HUES64 (cell line): ENCODE results near the gene EPS8L3.

Source experiments
- H3K27ac ChIP-seq: 2 replicates; pipeline ENCODE4 v1.7.0; 2013; ENCODE audit warnings: low read depth, low read length, inconsistent platforms
- H3K27me3 ChIP-seq: 2 replicates; pipeline ENCODE4 v1.6.1; 2013; ENCODE audit warnings: mild to moderate bottlenecking, low read length; ENCODE audit not compliant: insufficient read depth
- H3K36me3 ChIP-seq: 2 replicates; pipeline ENCODE4 v1.6.1; 2013; ENCODE audit warnings: mild to moderate bottlenecking, low read length; ENCODE audit not compliant: insufficient read depth
- H3K4me1 ChIP-seq: 2 replicates; pipeline ENCODE4 v1.6.1; 2013; ENCODE audit warnings: mild to moderate bottlenecking, low read length, moderate library complexity; ENCODE audit not compliant: insufficient read depth
- H3K4me3 ChIP-seq: 2 replicates; pipeline ENCODE4 v1.5.1; 2013; ENCODE audit warnings: mild to moderate bottlenecking, low read length, moderate library complexity
- H3K9ac ChIP-seq: 2 replicates; pipeline ENCODE4 v1.6.1; 2013; ENCODE audit warnings: mild to moderate bottlenecking, low read depth, low read length
- H3K9me3 ChIP-seq: 2 replicates; pipeline ENCODE4 v1.6.1; 2013; ENCODE audit warnings: low read depth, low read length; ENCODE audit not compliant: insufficient read depth
- WGBS: fragments of 150-250, 120-280 bp; methylation state at CpG from one replicate; pipeline ENCODE4 v1.1.7; 2013; ENCODE audit warnings: missing lambda C conversion rate; 5-methylcytosine and 5-hydroxymethylcytosine counted together

Gene EPS8L3

GRCh38 chr1:109773900-109774485 lies 10.3 kb upstream of the EPS8L3 start:
- Histone ChIP-seq H3K9ac (no peak overlapping the region), H3K4me1 (no peaks in the 10 kb centered on the region), H3K9me3 (no peaks in the 10 kb centered on the region), H3K4me3 (no peak overlapping the region), H3K27me3 (no peaks in the 10 kb centered on the region), H3K36me3 (no peaks in the 10 kb centered on the region), H3K27ac (no peak overlapping the region)
- 67% methylated on average over 6 of the region's 6 CpGs for WGBS

GRCh38 chr1:109773203-109773899 lies 9.6 kb upstream of the EPS8L3 start:
- Histone ChIP-seq H3K36me3 (no peaks in the 10 kb centered on the region), H3K4me1 (no peaks in the 10 kb centered on the region), H3K27ac (no peak overlapping the region), H3K27me3 (no peaks in the 10 kb centered on the region), H3K4me3 (no peak overlapping the region), H3K9me3 (no peaks in the 10 kb centered on the region), H3K9ac (no peak overlapping the region)
- WGBS = 55% methylated on average over 17 of the region's 17 CpGs

GRCh38 chr1:109772658-109773202 lies 9.0 kb upstream of the EPS8L3 start:
- Histone ChIP-seq H3K4me1 (no peaks in the 10 kb centered on the region), H3K27ac (no peak overlapping the region), H3K9ac (no peak overlapping the region), H3K36me3 (no peaks in the 10 kb centered on the region), H3K4me3 (no peak overlapping the region), H3K9me3 (no peaks in the 10 kb centered on the region), H3K27me3 (no peaks in the 10 kb centered on the region)
- 90% methylated on average over 6 of the region's 6 CpGs for WGBS

GRCh38 chr1:109771712-109772657 lies 8.3 kb upstream of the EPS8L3 start:
- 88% methylated on average over 10 of the region's 10 CpGs for WGBS
- Histone ChIP-seq H3K36me3 (no peaks in the 10 kb centered on the region), H3K4me3 (no peak overlapping the region), H3K9me3 (no peaks in the 10 kb centered on the region), H3K9ac (no peak overlapping the region), H3K27ac (no peak overlapping the region), H3K4me1 (no peaks in the 10 kb centered on the region), H3K27me3 (no peaks in the 10 kb centered on the region)

GRCh38 chr1:109770331-109771095 lies 6.8 kb upstream of the EPS8L3 start:
- 82% methylated on average over 10 of the region's 11 CpGs for WGBS
- Histone ChIP-seq H3K27me3 (no peaks in the 10 kb centered on the region), H3K4me1 (no peaks in the 10 kb centered on the region), H3K4me3 (no peak overlapping the region), H3K9ac (no peak overlapping the region), H3K36me3 (no peaks in the 10 kb centered on the region), H3K9me3 (no peaks in the 10 kb centered on the region), H3K27ac (no peak overlapping the region)

- H3K9me3 ChIP-seq = no peaks in the 10 kb centered on the region
- no peak overlapping the region for H3K27ac ChIP-seq
- H3K27me3 ChIP-seq = no peaks in the 10 kb centered on the region
- 88% methylated on average over 11 of the region's 11 CpGs for WGBS
- no peaks in the 10 kb centered on the region for H3K36me3 ChIP-seq
- H3K4me1 ChIP-seq = no peaks in the 10 kb centered on the region
- no peak overlapping the region for H3K9ac ChIP-seq
- no peak overlapping the region for H3K4me3 ChIP-seq
Observed at GRCh38 chr1:109769330-109770078, 5.8 kb upstream of the EPS8L3 start.

GRCh38 chr1:109768820-109769219 lies 5.1 kb upstream of the EPS8L3 start:
- no peaks in the 10 kb centered on the region for H3K27me3 ChIP-seq
- no peaks in the 10 kb centered on the region for H3K4me1 ChIP-seq
- no peak overlapping the region for H3K9ac ChIP-seq
- no peaks in the 10 kb centered on the region for H3K36me3 ChIP-seq
- no peaks in the 10 kb centered on the region for H3K9me3 ChIP-seq
- no peak overlapping the region for H3K4me3 ChIP-seq
- 93% methylated on average over 7 of the region's 7 CpGs for WGBS
- no peak overlapping the region for H3K27ac ChIP-seq

- Histone ChIP-seq H3K4me3 (no peak overlapping the region), H3K9ac (no peak overlapping the region), H3K9me3 (no peaks in the 10 kb centered on the region), H3K4me1 (no peaks in the 10 kb centered on the region), H3K27ac (no peak overlapping the region), H3K27me3 (no peaks in the 10 kb centered on the region), H3K36me3 (no peaks in the 10 kb centered on the region)
- 73% methylated on average over 2 of the region's 2 CpGs for WGBS
Observed at GRCh38 chr1:109768335-109768650, 4.6 kb upstream of the EPS8L3 start.

GRCh38 chr1:109767637-109768334 lies 4.1 kb upstream of the EPS8L3 start:
- no peaks in the 10 kb centered on the region for H3K4me1 ChIP-seq
- no peaks in the 10 kb centered on the region for H3K27me3 ChIP-seq
- no peak overlapping the region for H3K9ac ChIP-seq
- 92% methylated on average over 10 of the region's 10 CpGs for WGBS
- no peak overlapping the region for H3K27ac ChIP-seq
- no peaks in the 10 kb centered on the region for H3K36me3 ChIP-seq
- H3K9me3 ChIP-seq = no peaks in the 10 kb centered on the region
- H3K4me3 ChIP-seq = no peak overlapping the region
